Neural cell (in vitro differentiated cells): Measurements from ENCODE around the gene VSIG2. TPM values are rescaled to one million over a fixed set of nuclear protein-coding genes. Genes with fewer than 3 reads are reported as not detected.

ENCODE experiments used
- H2AFZ ChIP-seq: fragments of 200-600, 300-800 bp; sonication (generic), shearing (Covaris generic); 2 replicates; pipeline ENCODE4 v1.6.0; 2014; ENCODE audit warnings: low read depth, mild to moderate bottlenecking, antibody characterized with exemption, low read length, moderate library complexity
- H3F3A ChIP-seq: fragments of 200-600 bp; shearing (Covaris generic); 2 replicates; pipeline ENCODE4 v1.6.1; 2016; ENCODE audit warnings: mild to moderate bottlenecking, moderate library complexity, mixed read lengths, antibody characterized with exemption, low read length; ENCODE audit not compliant: insufficient read depth, poor library complexity, severe bottlenecking
- H3K27ac ChIP-seq: fragments of 200-600, 300-800 bp; sonication (generic), shearing (Covaris generic); 2 replicates; pipeline ENCODE4 v1.5.1; 2014; ENCODE audit warnings: mild to moderate bottlenecking, low read length, moderate library complexity
- H3K27me3 ChIP-seq: fragments of 300-800, 200-600 bp; sonication (generic), shearing (Covaris generic); 2 replicates; pipeline ENCODE4 v1.6.0; 2014; ENCODE audit warnings: mild to moderate bottlenecking, low read depth, low read length, moderate library complexity; ENCODE audit not compliant: insufficient read depth
- H3K36me3 ChIP-seq: fragments of 300-800, 200-600 bp; sonication (generic), shearing (Covaris generic); 2 replicates; pipeline ENCODE4 v1.5.1; 2014; ENCODE audit warnings: mild to moderate bottlenecking, antibody characterized with exemption, low read length, moderate library complexity; ENCODE audit not compliant: insufficient read depth
- H3K4me2 ChIP-seq: fragments of 300-800, 200-600 bp; sonication (generic), shearing (Covaris generic); 2 replicates; pipeline ENCODE4 v1.6.0; 2014; ENCODE audit warnings: mild to moderate bottlenecking, low read length
- H3K4me3 ChIP-seq: fragments of 300-800, 200-600 bp; sonication (generic), shearing (Covaris generic); 2 replicates; pipeline ENCODE4 v1.5.1; 2014; ENCODE audit warnings: mild to moderate bottlenecking, low read length, moderate library complexity
- H3K79me2 ChIP-seq: fragments of 200-600 bp; shearing (Covaris generic); replicated peaks from 2 replicates; pipeline ENCODE4 v1.6.0; 2014; ENCODE audit warnings: mild to moderate bottlenecking, low read length, moderate library complexity; ENCODE audit not compliant: insufficient read depth
- H3K9ac ChIP-seq: fragments of 300-800, 200-600 bp; sonication (generic), shearing (Covaris generic); 2 replicates; pipeline ENCODE4 v1.6.1; 2016; ENCODE audit warnings: mild to moderate bottlenecking, low read length, mixed read lengths
- H3K9me2 ChIP-seq: fragments of 200-600 bp; shearing (Covaris generic); 2 replicates; pipeline ENCODE4 v1.6.1; 2016; ENCODE audit warnings: mild to moderate bottlenecking, low read length, mixed read lengths; ENCODE audit not compliant: insufficient read depth
- H3K9me3 ChIP-seq: fragments of 200-600, 300-800 bp; sonication (generic), shearing (Covaris generic); 2 replicates; pipeline ENCODE4 v1.6.1; 2016; ENCODE audit warnings: mild to moderate bottlenecking, mixed run types, low read length, moderate library complexity, mixed read lengths
- H4K20me1 ChIP-seq: fragments of 200-600 bp; shearing (Covaris generic); 2 replicates; pipeline ENCODE4 v1.6.1; 2016; ENCODE audit warnings: mild to moderate bottlenecking, mixed run types; ENCODE audit not compliant: insufficient read depth
- CTCF ChIP-seq: fragments of 450-650 bp; IDR thresholded peaks from 2 replicates; pipeline ENCODE4 v1.5.1; 2014; ENCODE audit warnings: antibody characterized with exemption, mild to moderate bottlenecking, moderate library complexity; ENCODE audit not compliant: poor library complexity, severe bottlenecking
- EZH2 ChIP-seq: fragments of 200-600, 300-800 bp; shearing (Covaris generic), sonication (generic); IDR thresholded peaks from 2 replicates; pipeline ENCODE4 v1.6.1; 2014; ENCODE audit warnings: antibody characterized with exemption, low read length, borderline replicate concordance, mild to moderate bottlenecking; ENCODE audit not compliant: insufficient read depth, poor library complexity, severe bottlenecking
- MXI1 ChIP-seq: fragments of 450-650 bp; conservative IDR thresholded peaks from 2 replicates; pipeline ENCODE4 v1.6.1; 2014; ENCODE audit warnings: antibody characterized with exemption, mild to moderate bottlenecking; ENCODE audit not compliant: poor library complexity, severe bottlenecking
- POLR2AphosphoS5 ChIP-seq: IDR thresholded peaks from 2 replicates; pipeline ENCODE4 v1.6.1; 2012
- RAD21 ChIP-seq: fragments of 450-650 bp; conservative IDR thresholded peaks from 2 replicates; pipeline ENCODE4 v1.6.1; 2014; ENCODE audit warnings: antibody characterized with exemption, mild to moderate bottlenecking, moderate library complexity
- SMC3 ChIP-seq: fragments of 450-650 bp; conservative IDR thresholded peaks from 2 replicates; pipeline ENCODE4 v1.6.1; 2014; ENCODE audit warnings: antibody characterized with exemption, mild to moderate bottlenecking, moderate library complexity; ENCODE audit not compliant: poor library complexity
- TAF1 ChIP-seq: IDR thresholded peaks from 2 replicates; pipeline ENCODE4 v1.6.1; 2012; ENCODE audit warnings: low read depth
- polyA plus RNA-seq: library from polyadenylated mRNA; depleted of rRNA; stranded (reverse); fragments of >200 nt; gene quantifications from 2 replicates; pipeline ENCODE4 v1.2.3, GENCODE V29; 2014

Gene VSIG2
- polyA plus RNA-seq, 1 donor from 2014 or later, result not detected

- Histone ChIP-seq H3K27ac (no peak overlapping the region), H3F3A (no peaks in the 10 kb centered on the region), H3K4me2 (no peak overlapping the region), H4K20me1 (no peaks in the 10 kb centered on the region), H2AFZ (no peak overlapping the region), H3K9ac (peak overlapping the region; percentile 24), H3K27me3 (peaks cover 100% of the 10 kb centered on the region), H3K9me3 (no peaks in the 10 kb centered on the region), H3K4me3 (peak overlapping the region; percentile 61), H3K79me2 (no peaks in the 10 kb centered on the region), H3K36me3 (no peaks in the 10 kb centered on the region), H3K9me2 (no peaks in the 10 kb centered on the region)
- peak; percentile 35 for TF ChIP-seq EZH2
- no peak for TF ChIP-seq POLR2AphosphoS5
- no peak for TF ChIP-seq CTCF
- no peak for TF ChIP-seq RAD21
- no peak for TF ChIP-seq SMC3
Measured at GRCh38 chr11:124745270-124745834, 6.7 kb downstream of the VSIG2 start.

GRCh38 chr11:124743050-124743449, 9.0 kb downstream of the VSIG2 start:
- H2AFZ ChIP-seq, result no peak overlapping the region
- H3K36me3 ChIP-seq, result no peaks in the 10 kb centered on the region
- peaks cover 82% of the 10 kb centered on the region for H3K27me3 ChIP-seq
- no peaks in the 10 kb centered on the region for H3K9me2 ChIP-seq
- no peak for TF ChIP-seq POLR2AphosphoS5
- TF ChIP-seq RAD21, result no peak
- TF ChIP-seq CTCF, result no peak
- TF ChIP-seq MXI1, result no peak
- no peak for TF ChIP-seq SMC3
- no peaks in the 10 kb centered on the region for H4K20me1 ChIP-seq
- no peak overlapping the region for H3K27ac ChIP-seq
- H3K79me2 ChIP-seq, result no peaks in the 10 kb centered on the region
- no peak overlapping the region for H3K9ac ChIP-seq
- H3K4me3 ChIP-seq, result no peak overlapping the region
- no peaks in the 10 kb centered on the region for H3K9me3 ChIP-seq
- H3F3A ChIP-seq, result no peaks in the 10 kb centered on the region
- H3K4me2 ChIP-seq, result no peak overlapping the region

GRCh38 chr11:124742555-124742954, 9.5 kb downstream of the VSIG2 start:
- Histone ChIP-seq H3K27ac (no peak overlapping the region), H3K4me3 (no peak overlapping the region), H3F3A (no peaks in the 10 kb centered on the region), H3K79me2 (no peaks in the 10 kb centered on the region), H3K27me3 (peaks cover 77% of the 10 kb centered on the region), H3K9me2 (no peaks in the 10 kb centered on the region), H3K9ac (no peak overlapping the region), H4K20me1 (no peaks in the 10 kb centered on the region), H3K36me3 (no peaks in the 10 kb centered on the region), H2AFZ (no peak overlapping the region), H3K9me3 (no peaks in the 10 kb centered on the region), H3K4me2 (no peak overlapping the region)
- TF ChIP-seq TAF1 (no peak), SMC3 (no peak)
